PC-9 (cell line): ENCODE data around the gene TCF4.

ENCODE experiments used
- CTCF ChIP-seq: fragments of 200-600 bp; sonication (generic); conservative IDR thresholded peaks from 2 replicates; pipeline ENCODE4 v1.6.1; 2017; ENCODE audit warnings: mixed run types, antibody characterized with exemption, mild to moderate bottlenecking, moderate library complexity
- EZH2 ChIP-seq: fragments of 200-600 bp; sonication (generic); IDR thresholded peaks from 2 replicates; pipeline ENCODE4 v1.8.0; 2017; ENCODE audit warnings: antibody characterized with exemption, low read depth

- TF ChIP-seq CTCF: no peak
- TF ChIP-seq EZH2: no peak
Measured at GRCh38 chr18:55337908-55338521, 250.0 kb downstream of the TCF4 start.
